ENCODE data around the gene SPTBN4. TPM values are rescaled to one million over a fixed set of nuclear protein-coding genes. Genes with fewer than 3 reads are reported as not detected.

Gene SPTBN4
- total RNA-seq, 1 experiment from 2014 or later = 0.63 TPM

DNA sequence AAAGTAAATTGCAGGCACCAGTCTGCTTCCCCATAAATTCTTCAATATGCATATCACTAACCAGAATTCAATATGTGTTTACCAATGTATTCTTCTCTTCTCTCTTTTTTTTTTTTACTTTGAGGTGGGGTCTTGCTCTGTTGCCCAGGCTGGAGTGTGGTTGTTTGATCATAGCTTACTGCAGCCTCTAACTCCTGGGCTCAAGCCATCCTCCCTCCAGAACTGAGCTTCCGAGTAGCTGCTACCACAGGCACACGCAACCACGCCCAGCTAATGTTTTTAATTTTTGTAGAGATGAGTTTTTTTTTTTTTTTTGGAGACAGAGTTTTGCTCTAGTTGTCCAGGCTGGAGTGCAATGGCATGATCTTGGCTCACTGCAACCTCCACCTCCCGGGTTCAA lies 151.2 kb downstream of the SPTBN4 start:
- no peaks in the 10 kb centered on the region for H3K9me3 Mint-ChIP-seq (ENCODE audit: unreplicated experiment)
- ChIA-PET CTCF (interaction anchor here (1.3 kb wide), 1 partner anchor 17 kb away, joined by 3 read pairs; no protein-coding TSS in a partner anchor), POLR2A (interaction anchor here (0.6 kb wide), 1 partner anchor 479 kb away, joined by 3 read pairs; no protein-coding TSS in a partner anchor)
- H3K36me3 Mint-ChIP-seq (ENCODE audit: insufficient read depth, unreplicated experiment) = peaks cover 39% of the 10 kb centered on the region
- DNase-seq (ENCODE audit: unreplicated experiment) = no peak
- intact Hi-C loops (cut with micrococcal nuclease) = no loop called here
- no peak overlapping the region for H3K27ac Mint-ChIP-seq (ENCODE audit: low read depth, unreplicated experiment)
- no TSS peak for BruUV-seq (replicated peaks)
- H3K27me3 Mint-ChIP-seq (ENCODE audit: insufficient read depth, unreplicated experiment) = no peaks in the 10 kb centered on the region
- TF ChIP-seq, protein P1, sequence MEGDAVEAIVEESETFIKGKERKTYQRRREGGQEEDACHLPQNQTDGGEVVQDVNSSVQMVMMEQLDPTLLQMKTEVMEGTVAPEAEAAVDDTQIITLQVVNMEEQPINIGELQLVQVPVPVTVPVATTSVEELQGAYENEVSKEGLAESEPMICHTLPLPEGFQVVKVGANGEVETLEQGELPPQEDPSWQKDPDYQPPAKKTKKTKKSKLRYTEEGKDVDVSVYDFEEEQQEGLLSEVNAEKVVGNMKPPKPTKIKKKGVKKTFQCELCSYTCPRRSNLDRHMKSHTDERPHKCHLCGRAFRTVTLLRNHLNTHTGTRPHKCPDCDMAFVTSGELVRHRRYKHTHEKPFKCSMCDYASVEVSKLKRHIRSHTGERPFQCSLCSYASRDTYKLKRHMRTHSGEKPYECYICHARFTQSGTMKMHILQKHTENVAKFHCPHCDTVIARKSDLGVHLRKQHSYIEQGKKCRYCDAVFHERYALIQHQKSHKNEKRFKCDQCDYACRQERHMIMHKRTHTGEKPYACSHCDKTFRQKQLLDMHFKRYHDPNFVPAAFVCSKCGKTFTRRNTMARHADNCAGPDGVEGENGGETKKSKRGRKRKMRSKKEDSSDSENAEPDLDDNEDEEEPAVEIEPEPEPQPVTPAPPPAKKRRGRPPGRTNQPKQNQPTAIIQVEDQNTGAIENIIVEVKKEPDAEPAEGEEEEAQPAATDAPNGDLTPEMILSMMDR (IDR thresholded peaks at IDR 0.05; ENCODE audit: unreplicated experiment) = no peak
- peaks cover 6% of the 10 kb centered on the region for H3K4me1 Mint-ChIP-seq (ENCODE audit: insufficient read depth, unreplicated experiment)
- H3K4me3 Mint-ChIP-seq (ENCODE audit: unreplicated experiment) = no peak overlapping the region

- ChIA-PET POLR2A (no interaction called here), CTCF (interaction anchor here (0.5 to 5.1 kb wide), 3 partner anchors 15 to 131 kb away, joined by 3 to 48 read pairs (median 4); no protein-coding TSS in a partner anchor)
- BruUV-seq (replicated peaks) = no TSS peak
- Mint-ChIP-seq H3K27ac (ENCODE audit: low read depth, unreplicated experiment) (no peak overlapping the region), H3K27me3 (ENCODE audit: insufficient read depth, unreplicated experiment) (no peaks in the 10 kb centered on the region), H3K36me3 (ENCODE audit: insufficient read depth, unreplicated experiment) (peaks cover 35% of the 10 kb centered on the region), H3K4me1 (ENCODE audit: insufficient read depth, unreplicated experiment) (peaks cover 5% of the 10 kb centered on the region), H3K9me3 (ENCODE audit: unreplicated experiment) (no peaks in the 10 kb centered on the region), H3K4me3 (ENCODE audit: unreplicated experiment) (no peak overlapping the region)
- TF ChIP-seq, protein P1 (IDR thresholded peaks at IDR 0.05; ENCODE audit: unreplicated experiment) = no peak
- intact Hi-C loops (cut with micrococcal nuclease) = no loop called here
- DNase-seq (ENCODE audit: unreplicated experiment) = no peak
Observed at GRCh38 chr19:40619333-40620160, 152.7 kb downstream of the SPTBN4 start.

DNA sequence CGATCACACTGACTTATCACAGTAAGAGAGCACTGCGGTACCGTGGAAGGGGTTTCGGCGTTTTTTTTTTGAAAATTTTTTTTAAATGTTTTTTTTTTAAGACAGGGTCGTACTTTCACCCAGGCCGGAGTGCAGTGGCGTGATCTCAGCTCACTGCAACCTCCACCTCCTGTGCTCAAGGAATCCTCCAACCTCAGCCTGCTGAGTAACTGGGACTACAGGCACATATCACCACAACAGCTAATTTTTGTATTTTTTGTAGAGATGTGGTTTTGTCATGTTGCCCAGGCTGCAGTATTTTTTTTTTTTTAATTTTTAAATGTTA lies 153.3 kb downstream of the SPTBN4 start:
- no peaks in the 10 kb centered on the region for H3K9me3 Mint-ChIP-seq (ENCODE audit: unreplicated experiment)
- POLR2A ChIA-PET = interaction anchor here (0.6 to 0.7 kb wide), 3 partner anchors 129 to 1777 kb away, joined by 3 to 5 read pairs (median 3); no protein-coding TSS in a partner anchor
- H3K27me3 Mint-ChIP-seq (ENCODE audit: insufficient read depth, unreplicated experiment) = no peaks in the 10 kb centered on the region
- H3K36me3 Mint-ChIP-seq (ENCODE audit: insufficient read depth, unreplicated experiment) = peaks cover 33% of the 10 kb centered on the region
- H3K4me1 Mint-ChIP-seq (ENCODE audit: insufficient read depth, unreplicated experiment) = no peaks in the 10 kb centered on the region
- BruUV-seq (replicated peaks) = no TSS peak
- no peak for DNase-seq (ENCODE audit: unreplicated experiment)
- intact Hi-C loops (cut with micrococcal nuclease) = no loop called here
- CTCF ChIA-PET = interaction anchor here (0.5 to 5.1 kb wide), 2 partner anchors 15 to 70 kb away, joined by 3 to 48 read pairs; no protein-coding TSS in a partner anchor
- no peak overlapping the region for H3K4me3 Mint-ChIP-seq (ENCODE audit: unreplicated experiment)
- TF ChIP-seq, protein P1 (IDR thresholded peaks at IDR 0.05; ENCODE audit: unreplicated experiment) = no peak
- H3K27ac Mint-ChIP-seq (ENCODE audit: low read depth, unreplicated experiment) = no peak overlapping the region

- H3K27ac Mint-ChIP-seq (ENCODE audit: low read depth, unreplicated experiment) = no peak overlapping the region
Observed at GRCh38 chr19:40621283-40621682, 154.5 kb downstream of the SPTBN4 start.

More at GRCh38 chr19:40621283-40621682, 154.5 kb downstream of the SPTBN4 start:
- Mint-ChIP-seq H3K36me3 (ENCODE audit: insufficient read depth, unreplicated experiment) (peaks cover 40% of the 10 kb centered on the region), H3K9me3 (ENCODE audit: unreplicated experiment) (no peaks in the 10 kb centered on the region), H3K27me3 (ENCODE audit: insufficient read depth, unreplicated experiment) (no peaks in the 10 kb centered on the region), H3K4me3 (ENCODE audit: unreplicated experiment) (no peak overlapping the region), H3K4me1 (ENCODE audit: insufficient read depth, unreplicated experiment) (no peaks in the 10 kb centered on the region)
- ChIA-PET POLR2A (no interaction called here), CTCF (interaction anchor here (0.6 to 5.1 kb wide), 6 partner anchors 9 to 995 kb away, joined by 3 to 48 read pairs (median 4); no protein-coding TSS in a partner anchor)
- TF ChIP-seq, protein P1 (IDR thresholded peaks at IDR 0.05; ENCODE audit: unreplicated experiment) = no peak
- intact Hi-C loops (cut with micrococcal nuclease) = no loop called here
- BruUV-seq (replicated peaks) = no TSS peak
- DNase-seq (ENCODE audit: unreplicated experiment) = no peak
